GM18873 (cell line): ENCODE data around the gene LPCAT4.
A peak's percentile ranks its signal among the peaks of the same experiment; 100 is the strongest.

Experiments used
- ATAC-seq: cut with Tn5 transposase; IDR thresholded peaks from one replicate; pipeline ENCODE4 v1.9.1; 2021; ENCODE audit warnings: mild to moderate bottlenecking, moderate library complexity, moderate number of reproducible peaks; ENCODE audit not compliant: unreplicated experiment, low FRiP score

The LPCAT4 gene

DNA sequence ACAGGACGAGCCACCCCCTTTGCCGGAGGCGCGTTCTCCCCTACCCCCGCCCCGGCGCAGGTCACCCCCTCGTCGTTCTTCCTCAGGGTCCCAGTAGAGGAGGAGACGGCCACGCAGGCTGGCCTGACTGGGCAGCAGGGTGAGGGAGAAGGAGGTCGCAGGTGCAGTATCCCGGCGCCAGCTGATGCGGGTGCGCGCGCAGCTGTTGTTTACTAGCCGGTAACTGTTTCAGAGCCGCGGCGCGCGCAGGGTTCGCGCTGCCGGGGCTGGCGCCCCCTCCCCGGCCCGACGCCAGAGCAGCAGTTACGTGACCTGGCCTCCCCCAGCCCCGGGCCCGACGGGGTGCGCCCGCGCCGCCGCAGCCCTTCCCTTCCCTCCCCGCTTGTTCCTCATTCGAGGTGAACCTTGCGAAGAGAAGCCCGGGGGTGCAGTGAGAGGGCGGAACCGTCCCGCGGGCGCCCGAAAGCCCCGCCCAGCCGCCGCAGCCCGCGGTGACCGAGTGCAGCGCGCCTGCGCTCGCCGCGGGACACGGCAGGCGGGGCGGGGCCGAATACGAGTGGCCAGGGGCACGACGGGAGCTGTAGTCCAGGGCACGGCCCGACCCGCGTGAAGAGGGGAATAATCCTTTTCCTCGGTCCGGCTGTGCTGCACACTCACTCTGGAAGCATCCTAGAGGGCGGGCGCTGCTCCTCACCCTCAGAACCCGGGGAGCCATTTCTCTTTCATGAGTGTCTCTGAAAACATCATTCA, 29.3 kb downstream of the LPCAT4 start, which contains the start of gene SLC12A6:
Gene SLC12A6, minus strand, starts transcription at position 225 of the 750 bp plus-strand sequence. CDS start 1,101 bp downstream, outside the sequence.
- peak; percentile 38 for ATAC-seq

DNA sequence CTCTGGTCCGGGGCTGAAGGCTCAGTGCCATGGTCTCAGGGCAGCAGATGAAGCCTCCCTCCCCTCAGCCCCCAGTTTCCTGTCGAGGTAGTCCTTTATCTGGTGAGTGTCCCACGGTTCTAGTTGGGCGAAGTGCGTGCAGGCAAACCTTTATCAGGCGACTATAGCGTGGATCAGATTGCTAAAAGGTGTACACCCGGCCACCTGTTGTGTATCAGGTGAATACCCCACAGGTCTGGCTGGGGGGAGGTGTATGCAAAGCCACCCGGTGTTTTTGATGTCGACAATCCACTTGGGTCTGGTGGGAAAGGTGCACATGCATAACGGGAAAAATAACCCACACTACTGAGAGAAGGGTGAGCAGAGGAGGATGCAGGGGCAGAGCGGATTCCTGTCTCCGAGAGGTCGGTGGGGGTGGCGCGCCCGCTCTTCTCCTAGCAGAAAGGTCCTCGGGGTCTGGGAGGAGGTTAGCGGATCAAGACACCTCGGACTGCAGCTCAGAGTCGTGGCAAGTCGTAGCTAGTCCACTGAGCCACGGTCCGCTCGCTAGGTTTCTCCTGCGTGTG, 29.9 kb downstream of the LPCAT4 start:
- peak; percentile 3 for ATAC-seq

GRCh38 chr15:34336231-34336990, 30.6 kb downstream of the LPCAT4 start:
- no peak for ATAC-seq

DNA sequence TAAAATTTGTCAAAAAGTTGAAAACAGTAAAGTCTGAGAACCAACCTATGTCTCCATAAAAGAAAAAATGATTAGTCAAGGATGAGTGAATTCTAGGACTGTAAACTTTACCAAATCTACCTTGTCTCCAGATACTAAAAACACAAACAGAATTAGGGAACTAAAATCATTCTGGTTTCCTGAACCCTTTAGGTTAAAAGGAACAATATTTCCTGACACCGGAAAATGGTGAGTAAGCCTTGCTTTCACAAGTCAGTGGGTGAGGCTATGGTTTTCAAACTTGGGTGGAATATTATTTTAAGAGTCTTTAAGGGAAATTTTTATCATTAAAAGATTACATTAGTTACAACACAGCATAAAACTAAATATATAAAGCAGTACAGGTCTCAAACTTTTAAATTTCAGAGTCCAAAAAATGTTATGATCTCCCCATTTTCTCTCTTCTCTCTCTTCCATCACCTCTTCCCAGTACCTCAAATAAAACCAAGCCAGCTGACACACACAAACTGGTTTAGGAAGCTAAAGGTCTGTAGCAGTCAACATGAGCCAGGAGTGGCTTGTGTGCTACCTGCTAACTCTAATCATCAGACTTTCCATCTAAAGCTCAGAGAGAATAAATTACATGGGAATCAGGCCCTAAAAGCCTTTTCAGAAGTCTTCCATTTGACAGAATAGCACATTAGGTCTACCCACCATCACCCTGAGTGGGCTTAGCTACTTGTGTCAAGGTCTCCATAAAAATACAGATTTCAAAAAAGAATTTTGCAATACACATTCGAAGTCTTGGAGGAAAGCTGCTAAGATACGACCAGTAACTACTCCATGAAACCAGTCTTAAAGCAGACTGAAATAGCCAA, 31.6 kb downstream of the LPCAT4 start:
- ATAC-seq = no peak

GRCh38 chr15:34334672-34335071, 32.3 kb downstream of the LPCAT4 start:
- ATAC-seq = no peak

DNA sequence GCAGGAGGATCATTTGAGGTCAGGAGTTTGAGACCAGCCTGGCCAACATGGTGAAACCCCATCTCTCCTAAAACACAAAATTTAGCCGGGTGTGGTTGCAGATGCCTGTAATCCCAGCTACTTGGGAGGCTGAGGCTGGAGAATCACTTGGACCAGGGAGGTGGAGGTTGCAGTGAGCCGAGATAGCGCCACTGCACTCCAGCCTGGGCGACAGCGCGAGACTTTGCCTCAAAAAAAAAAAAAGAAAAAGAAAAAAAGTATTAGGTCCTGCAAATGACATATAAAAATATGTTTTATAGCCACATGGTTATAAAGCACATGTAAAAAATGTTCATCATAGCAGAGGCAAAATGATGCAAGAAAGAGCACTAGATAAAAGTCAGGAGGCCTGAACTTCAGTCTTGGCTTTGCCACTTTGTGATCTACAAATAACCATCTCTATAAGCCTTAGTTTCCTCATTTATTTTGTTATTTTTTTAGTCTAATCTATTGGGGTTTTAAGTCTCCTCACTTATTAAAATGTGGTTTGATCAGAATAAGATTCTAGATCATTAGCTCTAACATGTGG, 34.4 kb downstream of the LPCAT4 start:
- ATAC-seq = no peak

DNA sequence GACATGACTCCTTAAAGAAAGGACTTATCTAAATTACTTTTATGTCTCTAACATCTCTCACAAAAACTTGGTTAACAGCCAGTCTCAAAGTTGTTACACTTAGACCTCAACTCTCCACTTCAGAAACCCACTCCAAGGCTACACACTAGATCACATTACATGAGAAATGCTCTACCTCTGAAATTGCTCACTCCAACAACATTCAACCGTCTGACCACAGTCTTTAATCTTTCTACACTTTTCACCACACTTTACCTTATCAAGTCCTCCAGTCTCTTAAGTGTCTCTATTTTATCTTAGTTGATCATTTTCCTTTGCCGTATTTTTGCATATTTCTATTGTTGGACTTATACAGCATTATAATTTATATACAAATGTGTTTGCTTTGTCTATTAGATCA, 35.2 kb downstream of the LPCAT4 start:
- no peak for ATAC-seq

GRCh38 chr15:34330279-34330678, 36.7 kb downstream of the LPCAT4 start:
- ATAC-seq = no peak

GRCh38 chr15:34329006-34329405, 38.0 kb downstream of the LPCAT4 start:
- ATAC-seq = no peak

DNA sequence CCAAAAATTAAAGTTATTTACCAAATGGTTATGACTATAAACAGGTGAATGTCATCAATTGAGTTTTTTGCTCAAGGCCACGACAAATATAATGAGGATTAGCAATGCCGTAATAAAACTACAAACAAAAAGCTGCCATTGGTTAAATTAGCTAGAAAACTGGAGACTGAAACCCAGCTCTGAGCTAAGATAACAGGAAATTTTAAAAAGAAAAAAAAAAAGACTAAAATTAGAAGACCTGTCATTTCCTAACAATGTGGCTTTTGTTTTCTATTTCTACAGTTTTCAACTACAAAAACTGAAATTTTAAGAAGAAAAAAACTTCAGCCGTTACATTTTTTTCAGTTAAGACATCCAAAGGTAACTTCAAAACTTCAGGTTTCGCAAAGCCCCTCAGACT, 39.1 kb downstream of the LPCAT4 start:
- ATAC-seq = no peak

- no peak for ATAC-seq
Observed at GRCh38 chr15:34325368-34325767, 41.6 kb downstream of the LPCAT4 start.

GRCh38 chr15:34324933-34325332, 42.1 kb downstream of the LPCAT4 start:
- no peak for ATAC-seq

DNA sequence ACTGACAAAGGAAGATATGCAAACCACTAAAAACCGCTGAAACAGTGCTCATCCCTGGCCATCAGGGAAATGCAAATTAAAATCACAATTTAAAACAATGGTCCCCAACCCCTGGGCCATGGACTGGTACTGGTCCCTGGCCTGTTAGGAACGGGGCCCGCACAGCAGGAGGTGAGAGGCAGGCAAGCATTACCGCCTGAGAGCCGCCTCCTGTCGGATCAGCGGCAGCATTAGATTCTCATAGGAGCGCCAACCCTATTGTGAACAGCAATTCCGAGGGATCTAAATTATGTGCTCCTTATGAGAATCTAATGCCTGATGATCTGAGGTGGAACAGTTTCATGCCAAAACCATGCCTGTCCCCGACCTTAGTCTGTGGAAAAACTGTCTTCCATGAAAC, 43.8 kb downstream of the LPCAT4 start:
- no peak for ATAC-seq

DNA sequence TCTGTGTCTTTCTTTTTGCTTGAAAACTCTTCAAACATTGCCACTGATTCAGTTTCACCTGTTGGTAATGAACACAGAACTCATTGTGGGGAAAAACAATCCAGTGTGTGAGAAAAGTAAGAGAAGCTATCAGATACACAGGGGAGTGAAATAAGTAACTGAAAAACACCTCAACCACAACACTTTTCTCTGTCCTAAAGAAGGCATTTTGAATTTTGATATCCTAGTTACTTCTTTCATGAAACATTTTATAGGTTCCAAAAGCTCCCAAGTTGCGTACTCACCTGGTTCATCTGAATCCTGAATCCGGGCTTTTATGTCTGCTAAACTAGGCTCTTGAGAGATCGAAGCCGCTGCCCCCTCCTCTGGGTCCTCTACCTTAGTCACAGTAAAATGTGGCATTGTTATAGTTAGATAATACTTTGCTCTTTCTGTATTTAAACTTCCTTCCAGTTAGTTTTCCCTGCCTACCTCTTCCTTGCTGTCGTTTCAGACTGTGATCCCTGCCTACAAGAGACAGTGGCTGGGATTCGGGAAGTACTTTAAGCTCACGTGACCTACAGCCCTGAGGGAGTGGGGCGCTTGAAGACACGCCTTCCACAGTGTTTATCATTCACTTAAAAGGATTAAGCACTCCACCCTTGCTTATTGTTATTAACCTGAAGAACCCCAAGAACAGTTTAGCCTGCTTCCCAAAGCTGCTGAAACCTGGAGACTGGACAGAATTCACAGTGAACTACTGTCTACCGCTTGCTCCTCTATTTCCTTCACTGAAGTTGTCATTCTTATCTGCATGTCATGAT, 48.5 kb downstream of the LPCAT4 start:
- ATAC-seq = peak; percentile 54

GRCh38 chr15:34314491-34315490, 52.2 kb downstream of the LPCAT4 start:
- ATAC-seq = no peak

DNA sequence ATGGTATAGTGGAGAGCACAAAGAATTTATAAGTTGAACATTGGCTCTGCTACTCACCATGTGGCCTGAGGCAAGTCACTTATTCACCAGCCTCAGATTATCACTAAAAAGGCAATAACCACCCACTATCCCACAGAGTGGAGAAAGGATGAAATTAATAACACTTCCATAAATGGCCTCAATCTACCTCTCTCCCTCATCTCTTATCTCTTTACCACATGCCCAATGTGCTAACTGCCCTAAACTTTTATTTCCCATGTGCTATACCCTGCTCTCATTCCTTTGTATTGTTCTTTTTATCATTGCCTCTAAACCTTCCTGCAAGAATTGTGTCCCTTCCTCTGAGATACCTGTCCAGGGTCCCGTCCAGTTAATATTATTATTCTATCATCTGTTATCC, 55.4 kb downstream of the LPCAT4 start:
- ATAC-seq = no peak
